Subcutaneous adipose tissue (tissue), 4 donors: Measurements from ENCODE around the gene UNC5A. TPM values are rescaled to one million over a fixed set of nuclear protein-coding genes. Genes with fewer than 3 reads are reported as not detected.

Experiments
- total RNA-seq, 4 donors: library from RNA; depleted of rRNA; stranded (reverse); fragments of >200 nt; gene quantifications; one replicate each; pipeline ENCODE4 v1.1.0, GENCODE V29; 2016
- TF ChIP-seq, protein P1 (sequence below): fragments of 450-650 bp; IDR thresholded peaks from one replicate; pipeline ENCODE4 v1.5.1; 2016; ENCODE audit warnings: low read depth, mild to moderate bottlenecking, control low read depth, antibody characterized with exemption, moderate library complexity

UNC5A gene
- total RNA-seq, 4 donors from 2014 or later: 0.17 to 0.19 TPM; not detected in 2

- TF ChIP-seq, protein P1, sequence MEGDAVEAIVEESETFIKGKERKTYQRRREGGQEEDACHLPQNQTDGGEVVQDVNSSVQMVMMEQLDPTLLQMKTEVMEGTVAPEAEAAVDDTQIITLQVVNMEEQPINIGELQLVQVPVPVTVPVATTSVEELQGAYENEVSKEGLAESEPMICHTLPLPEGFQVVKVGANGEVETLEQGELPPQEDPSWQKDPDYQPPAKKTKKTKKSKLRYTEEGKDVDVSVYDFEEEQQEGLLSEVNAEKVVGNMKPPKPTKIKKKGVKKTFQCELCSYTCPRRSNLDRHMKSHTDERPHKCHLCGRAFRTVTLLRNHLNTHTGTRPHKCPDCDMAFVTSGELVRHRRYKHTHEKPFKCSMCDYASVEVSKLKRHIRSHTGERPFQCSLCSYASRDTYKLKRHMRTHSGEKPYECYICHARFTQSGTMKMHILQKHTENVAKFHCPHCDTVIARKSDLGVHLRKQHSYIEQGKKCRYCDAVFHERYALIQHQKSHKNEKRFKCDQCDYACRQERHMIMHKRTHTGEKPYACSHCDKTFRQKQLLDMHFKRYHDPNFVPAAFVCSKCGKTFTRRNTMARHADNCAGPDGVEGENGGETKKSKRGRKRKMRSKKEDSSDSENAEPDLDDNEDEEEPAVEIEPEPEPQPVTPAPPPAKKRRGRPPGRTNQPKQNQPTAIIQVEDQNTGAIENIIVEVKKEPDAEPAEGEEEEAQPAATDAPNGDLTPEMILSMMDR: no peak
Measured at GRCh38 chr5:176876506-176877431, 66.4 kb downstream of the UNC5A start.

GRCh38 chr5:176877793-176878331 lies 67.5 kb downstream of the UNC5A start:
- TF ChIP-seq, protein P1: no peak

DNA sequence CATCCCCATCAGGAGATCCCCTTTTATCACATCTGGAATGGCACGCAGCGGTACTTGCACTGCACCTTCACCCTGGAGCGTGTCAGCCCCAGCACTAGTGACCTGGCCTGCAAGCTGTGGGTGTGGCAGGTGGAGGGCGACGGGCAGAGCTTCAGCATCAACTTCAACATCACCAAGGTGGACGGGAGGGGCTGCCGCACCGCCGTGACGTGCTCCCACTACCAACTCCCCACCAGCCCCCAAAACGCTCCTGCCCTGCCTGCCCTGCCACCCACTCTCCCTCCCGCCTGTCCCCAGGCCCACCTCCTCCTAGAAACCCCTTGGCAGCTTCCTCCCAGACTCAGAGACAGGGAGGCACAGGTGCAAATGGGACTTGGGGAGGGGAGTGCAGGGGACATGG lies 68.1 kb downstream of the UNC5A start:
- TF ChIP-seq, protein P1: no peak

DNA sequence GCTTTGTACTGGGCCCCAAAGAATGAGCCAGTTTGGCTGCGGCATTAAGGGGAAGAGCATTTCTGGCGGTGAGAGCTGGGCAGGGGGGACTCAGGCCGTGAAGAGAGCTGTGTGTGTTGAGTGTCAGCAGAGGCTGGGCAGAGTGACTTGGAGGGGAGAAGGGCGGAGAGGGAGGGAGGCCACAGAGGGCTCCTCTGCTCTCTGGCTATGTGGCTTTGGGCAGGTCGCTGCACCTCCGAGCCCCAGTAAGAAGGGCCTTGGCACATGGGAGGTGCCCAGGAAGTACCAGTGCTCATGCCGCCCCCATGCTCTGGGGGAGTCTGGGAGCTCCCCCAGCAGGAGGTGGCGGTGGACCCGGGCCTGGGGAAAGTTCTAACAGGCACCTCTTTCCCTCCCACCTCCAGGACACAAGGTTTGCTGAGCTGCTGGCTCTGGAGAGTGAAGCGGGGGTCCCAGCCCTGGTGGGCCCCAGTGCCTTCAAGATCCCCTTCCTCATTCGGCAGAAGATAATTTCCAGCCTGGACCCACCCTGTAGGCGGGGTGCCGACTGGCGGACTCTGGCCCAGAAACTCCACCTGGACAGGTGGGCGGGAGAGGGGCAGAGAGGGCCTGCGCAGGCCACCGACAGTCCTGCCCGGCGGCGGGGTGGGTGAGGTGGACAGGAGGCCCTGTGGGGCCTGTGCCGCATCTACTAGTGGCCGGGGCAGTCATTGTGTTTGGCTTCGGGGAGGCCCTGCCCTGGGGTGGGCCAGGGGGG lies 68.7 kb downstream of the UNC5A start:
- TF ChIP-seq, protein P1: no peak

GRCh38 chr5:176879663-176880361 lies 69.5 kb downstream of the UNC5A start:
- TF ChIP-seq, protein P1: no peak

DNA sequence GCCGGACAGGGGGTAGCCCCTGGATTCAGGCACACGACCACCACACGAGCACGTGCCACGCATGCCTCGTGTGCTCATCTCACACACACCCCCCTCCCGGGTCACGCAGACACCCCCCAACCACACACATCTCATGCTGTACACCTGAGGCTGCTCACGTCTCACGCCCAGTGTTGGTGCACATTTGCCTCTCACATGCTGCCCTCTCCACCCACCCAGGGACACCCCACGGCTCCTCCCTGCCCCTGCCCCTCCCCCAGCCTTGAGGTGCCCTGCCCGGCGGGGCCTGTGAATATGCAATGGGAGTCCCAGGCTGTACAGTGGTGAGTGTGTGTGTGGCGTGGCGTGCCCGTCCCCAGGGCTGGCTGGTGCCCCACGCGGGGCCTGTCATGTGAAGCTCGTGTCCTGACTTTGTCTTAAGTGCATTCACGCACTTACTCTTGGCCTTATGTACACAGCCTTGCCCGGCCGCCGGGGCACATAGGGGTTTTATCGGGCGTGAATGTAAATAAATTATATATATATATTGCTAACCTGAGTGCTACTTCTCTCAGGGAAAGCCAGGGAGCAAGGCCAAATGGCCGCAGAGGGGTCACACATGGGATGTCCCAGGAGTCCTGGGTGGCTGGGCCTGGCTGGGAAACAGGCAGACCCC lies 70.1 kb downstream of the UNC5A start:
- TF ChIP-seq, protein P1: no peak
